Lower leg skin (tissue), 3 donors: ENCODE measurements around the gene IRF2BPL.

Experiments used
- CTCF ChIP-seq, 3 donors: fragments of 450-650 bp; IDR thresholded peaks; one replicate each; pipeline ENCODE4 v1.5.1; 2016; ENCODE audit warnings: antibody characterized with exemption in 3 of 3, mild to moderate bottlenecking in 3 of 3, moderate library complexity in 2 of 3
- POLR2A ChIP-seq, 2 donors: fragments of 450-650 bp; IDR thresholded peaks; one replicate each; pipeline ENCODE4 v1.6.1; 2016 to 2017; ENCODE audit warnings: antibody characterized with exemption in 2 of 2, mild to moderate bottlenecking in 1 of 2, moderate library complexity in 1 of 2

- no peak for TF ChIP-seq CTCF (IDR thresholded peaks at IDR 0.05)
- no peak for TF ChIP-seq POLR2A (IDR thresholded peaks at IDR 0.05)
Measured at GRCh38 chr14:77037215-77037937, 8.9 kb upstream of the IRF2BPL start.
